GM19452 (cell line): ENCODE measurements around the gene ZNF350.
A peak's percentile ranks its signal among the peaks of the same experiment; 100 is the strongest.
"Not testable (repeated sequence)": the region's sequence is repeated elsewhere in the genome, so short reads cannot be mapped to it uniquely, and the experiment has no call there.

ENCODE experiments used
- ATAC-seq: cut with Tn5 transposase; IDR thresholded peaks from one replicate; pipeline ENCODE4 v1.9.1; 2021; ENCODE audit not compliant: unreplicated experiment

ZNF350 gene

DNA sequence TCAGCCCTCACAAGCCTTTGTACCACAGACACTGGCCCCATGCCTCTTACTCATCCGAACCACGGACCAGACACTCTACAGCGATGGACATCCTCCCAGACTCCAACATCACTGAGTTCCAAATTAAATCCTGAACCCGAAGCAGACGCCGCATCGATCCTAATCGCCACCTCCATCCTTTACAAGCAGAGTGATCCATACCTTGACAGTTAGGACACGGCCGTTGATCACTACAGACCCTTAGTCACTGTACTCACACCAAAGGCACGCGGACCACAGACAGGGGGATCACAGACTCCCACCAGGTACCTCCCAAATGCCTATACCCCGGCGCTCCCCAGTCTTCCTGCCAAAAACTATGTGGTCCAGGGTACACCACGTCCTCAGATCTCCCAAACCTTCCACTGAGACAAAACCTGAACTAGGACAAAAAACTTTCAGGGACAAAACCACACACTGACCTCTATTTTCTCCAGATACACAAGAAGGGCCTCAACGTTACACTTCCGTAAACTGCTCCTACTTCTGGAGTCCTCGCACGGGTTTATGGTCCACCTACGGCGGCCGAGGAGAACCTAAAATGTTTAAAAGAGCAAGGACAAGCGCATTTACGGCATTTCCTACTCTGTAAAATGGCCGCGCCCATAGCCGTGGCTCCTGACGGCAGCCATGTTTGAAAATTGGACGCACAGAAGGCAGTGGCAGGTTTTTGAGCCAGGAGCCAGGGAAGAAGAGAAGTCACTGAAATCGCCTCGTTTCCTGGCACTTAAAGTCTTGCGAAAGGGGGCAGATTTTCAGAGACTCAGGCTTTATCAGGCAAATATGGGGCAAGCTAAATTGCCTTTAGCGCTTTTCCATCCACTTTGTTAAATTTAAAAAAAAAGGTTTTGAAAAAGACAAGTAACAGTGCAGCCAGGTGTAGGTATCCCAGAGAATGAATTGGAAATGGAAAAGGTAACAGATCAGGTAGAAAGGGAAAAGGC, at the start of gene ZNF350:
ZNF350 (minus strand) TSS at position 532 of the 983 bp plus-strand sequence. CDS start 12,480 bp downstream, outside the sequence.
- ATAC-seq = peak; percentile 94

DNA sequence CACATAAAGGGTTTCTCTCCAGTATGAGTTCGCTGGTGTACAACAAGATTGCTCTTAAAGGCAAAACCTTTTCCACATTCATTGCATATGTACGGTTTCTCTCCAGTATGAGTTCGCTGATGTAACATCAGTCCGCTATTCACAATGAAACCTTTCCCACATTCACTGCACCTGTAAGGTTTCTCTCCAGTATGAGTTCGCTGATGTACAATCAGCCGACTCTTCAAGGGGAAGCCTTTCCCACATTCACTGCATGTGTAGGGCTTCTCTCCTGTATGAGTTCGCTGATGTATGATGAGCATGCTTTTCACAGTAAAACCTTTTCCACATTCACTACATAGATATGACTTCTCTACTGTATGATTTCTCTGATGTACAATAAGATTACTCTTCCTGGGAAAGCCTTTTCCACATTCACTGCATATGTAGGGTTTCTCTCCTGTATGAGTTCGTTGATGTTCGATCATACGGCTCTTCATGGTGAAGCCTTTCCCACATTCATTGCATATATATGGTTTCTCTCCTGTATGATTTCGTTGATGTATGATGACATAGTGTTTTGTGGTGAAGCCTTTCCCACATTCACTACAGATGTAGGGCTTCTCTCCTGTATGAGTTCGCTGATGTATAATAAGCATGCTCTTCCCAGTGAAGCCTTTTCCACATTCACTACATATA, 47.5 kb upstream of the ZNF350 start:
- no peak for ATAC-seq

DNA sequence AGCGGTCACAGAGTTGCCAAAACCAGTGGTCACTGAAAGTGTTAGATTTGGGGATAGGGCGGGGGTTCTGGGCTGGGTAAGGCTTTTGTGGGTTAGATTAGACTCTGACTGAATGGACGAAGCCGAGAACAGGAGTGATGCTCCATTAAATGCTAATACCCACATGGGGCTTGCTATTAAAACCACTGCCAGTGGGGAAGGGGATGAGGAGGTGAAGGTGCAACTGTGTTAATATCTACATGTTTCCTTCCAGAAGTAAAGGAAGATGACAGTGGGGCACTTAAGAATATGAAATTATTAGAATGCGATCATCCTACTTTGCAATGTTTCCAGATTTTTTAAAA, 42.1 kb upstream of the ZNF350 start:
- peak; percentile 26 for ATAC-seq

DNA sequence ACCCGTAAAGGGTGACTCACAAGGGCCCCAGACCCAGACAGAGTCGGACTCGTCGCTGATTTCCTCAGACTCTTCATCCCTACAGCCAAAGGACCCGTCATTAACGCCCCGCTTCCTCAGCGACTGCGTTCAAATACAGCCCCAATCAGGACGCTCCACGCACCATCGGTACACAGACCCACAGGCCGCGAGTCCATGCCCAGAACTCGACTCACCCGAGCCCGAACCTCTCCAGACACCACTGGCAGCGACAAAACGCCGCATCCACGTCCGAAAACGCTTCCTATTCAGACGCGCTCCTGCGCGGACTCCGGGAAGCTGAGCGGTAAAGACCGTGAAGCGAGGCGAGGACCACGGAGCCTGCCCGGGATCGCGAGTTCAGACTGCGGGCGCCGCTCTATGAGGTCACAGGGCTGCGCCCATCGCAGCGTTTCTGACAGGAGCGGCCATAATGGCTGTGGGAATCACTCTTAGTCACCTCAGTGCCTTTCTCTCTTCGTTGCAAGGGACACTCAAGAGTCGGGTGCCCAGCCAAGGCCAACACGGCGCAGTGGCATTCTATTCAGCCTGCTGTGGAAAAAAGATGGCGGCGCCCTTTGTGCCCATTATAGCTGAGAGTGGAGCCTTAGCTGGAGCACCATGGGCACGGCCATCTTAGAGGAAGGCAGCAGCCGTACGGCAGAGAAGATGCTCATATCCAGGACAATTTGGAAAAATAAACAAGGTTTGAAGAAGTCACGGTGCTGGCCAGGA, 41.6 kb upstream of the ZNF350 start, which contains the start of gene ZNF614:
ZNF614 (minus strand) TSS at position 353 of the 753 bp plus-strand sequence. CDS start 2,634 bp downstream, outside the sequence.
- peak; percentile 94 for ATAC-seq

DNA sequence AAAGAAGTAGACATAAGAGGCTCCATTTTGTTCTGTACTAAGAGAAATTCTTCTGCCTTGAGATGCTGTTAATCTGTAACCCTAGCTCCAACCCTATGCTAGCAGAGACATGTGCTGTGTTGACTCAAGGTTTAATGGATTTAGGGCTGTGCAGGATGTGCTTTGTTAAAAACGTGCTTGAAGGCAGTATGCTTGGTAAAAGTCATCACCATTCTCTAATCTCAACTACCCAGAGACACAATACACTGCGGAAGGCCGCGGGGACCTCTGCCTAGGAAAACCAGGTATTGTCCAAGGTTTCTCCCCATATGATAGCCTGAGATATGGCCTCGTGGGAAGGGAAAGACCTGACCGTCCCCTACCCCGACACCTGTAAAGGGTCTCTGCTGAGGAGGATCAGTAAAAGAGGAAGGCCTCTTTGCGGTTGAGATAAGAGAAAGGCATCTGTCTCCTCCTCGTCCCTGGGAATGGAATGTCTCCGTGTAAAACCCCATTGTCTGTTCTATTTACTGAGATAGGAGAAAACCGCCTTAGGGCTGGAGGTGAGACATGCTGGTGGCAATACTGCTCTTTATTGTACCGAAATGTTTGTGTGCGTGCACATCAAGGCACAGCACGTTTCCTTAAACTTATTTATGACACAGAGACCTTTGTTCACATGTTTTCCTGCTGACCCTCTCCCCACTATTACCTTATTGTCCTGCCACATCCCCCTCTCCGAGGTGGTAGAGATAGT, 39.8 kb upstream of the ZNF350 start:
- ATAC-seq = not testable (repeated sequence)

DNA sequence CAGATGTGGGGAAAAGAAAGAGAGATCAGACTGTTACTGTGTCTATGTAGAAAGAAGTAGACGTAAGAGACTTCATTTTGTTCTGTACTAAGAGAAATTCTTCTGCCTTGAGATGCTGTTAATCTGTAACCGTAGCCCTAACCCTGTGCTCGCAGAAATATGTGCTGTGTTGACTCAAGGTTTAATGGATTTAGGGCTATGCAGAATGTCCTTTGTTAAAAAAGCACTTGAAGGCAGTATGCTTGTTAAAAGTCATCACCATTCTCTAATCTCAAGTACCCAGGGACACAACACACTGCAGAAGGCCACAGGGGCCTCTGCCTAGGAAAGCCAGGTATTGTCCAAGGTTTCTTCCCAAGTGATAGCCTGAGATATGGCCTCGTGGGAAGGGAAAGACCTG, 37.8 kb upstream of the ZNF350 start:
- not testable (repeated sequence) for ATAC-seq

DNA sequence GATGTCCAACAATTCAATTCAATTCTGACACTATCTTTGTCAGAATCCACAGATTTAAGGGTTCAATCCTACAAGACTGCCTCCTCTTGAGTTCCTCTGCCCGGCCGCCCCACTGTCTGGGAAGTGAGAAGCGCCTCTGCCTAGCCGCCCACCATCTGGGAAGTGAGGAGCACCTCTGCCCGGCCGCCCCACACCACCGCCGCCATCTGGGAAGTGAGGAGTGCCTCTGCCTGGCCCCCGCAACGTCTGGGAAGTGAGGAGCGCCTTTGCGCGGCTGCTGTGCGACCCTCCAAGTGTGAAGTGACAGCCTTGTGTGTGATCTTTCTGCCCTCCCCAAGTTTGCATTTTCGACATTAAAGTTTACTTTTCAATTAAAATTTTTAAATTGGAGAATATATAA, 35.6 kb upstream of the ZNF350 start:
- no peak for ATAC-seq

DNA sequence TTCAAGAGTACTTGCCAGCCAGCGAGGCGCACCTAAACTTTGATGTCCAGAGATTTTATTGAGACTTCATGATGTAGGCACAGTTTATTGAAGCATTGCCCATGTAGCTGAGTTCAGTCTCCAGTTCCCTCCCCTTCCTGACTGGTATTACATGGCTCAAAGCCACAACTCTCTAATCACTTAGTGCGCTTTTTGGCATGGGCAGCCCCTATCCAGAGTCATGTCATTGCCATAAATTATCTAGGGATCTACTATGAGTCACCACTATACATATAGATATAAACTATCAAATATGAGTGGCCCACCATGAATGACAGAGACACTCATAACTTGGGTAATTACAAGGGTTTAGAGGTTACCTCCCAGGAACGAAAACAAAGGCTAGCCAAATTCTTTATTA, 33.9 kb upstream of the ZNF350 start:
- no peak for ATAC-seq

DNA sequence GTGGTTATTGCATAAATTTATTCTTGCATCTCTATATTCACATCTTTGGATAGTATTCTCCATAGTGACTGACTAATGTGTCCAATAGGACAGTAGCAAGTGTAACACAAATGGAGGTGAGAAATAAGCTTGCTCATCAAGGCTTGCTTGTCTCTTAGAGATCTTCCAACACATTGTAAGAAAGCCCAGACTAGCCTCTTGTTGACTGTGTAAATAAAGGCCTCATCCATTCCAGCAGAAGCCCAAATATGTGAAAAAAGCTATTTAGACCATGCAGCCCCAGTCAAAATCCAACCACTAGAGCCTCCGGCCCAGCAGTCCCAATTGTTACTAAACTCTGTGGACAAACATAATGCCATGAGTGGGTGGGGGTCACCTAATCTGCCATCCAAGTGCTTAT, 24.0 kb upstream of the ZNF350 start:
- no peak for ATAC-seq

DNA sequence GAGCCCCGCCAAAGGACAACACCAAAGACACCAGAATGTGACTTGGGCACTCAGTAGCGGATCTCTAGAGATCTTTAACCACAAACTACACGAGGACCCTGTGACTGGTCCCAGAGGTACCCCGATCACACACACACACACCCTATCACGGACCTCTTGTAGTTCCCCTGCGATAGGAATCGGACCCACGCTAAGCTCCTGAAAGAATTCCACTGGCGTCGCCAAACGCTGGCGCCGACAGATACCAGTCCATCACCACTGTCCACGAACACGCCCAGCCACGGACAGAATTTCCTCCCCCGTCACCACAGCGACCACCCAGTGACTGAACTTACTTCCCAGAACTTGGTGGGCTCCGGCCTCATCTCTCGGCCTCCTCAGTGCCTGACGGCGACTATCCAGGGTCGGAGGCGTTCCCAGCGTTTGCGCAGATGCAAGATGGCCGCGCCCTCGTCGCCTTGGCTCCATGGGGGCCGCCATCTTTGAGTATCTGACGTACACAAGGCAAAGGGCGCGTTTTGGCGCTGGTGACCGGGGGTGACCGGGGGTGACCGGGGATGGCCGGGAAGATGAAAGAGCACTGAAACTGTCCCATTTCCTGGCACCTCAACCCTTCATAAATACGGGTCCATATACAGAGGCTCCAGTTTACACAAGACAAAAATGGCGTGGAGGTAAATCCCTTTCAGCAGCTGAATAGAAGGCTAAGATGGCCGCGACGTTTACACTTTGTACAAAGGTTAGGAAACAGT, 21.3 kb upstream of the ZNF350 start, which contains the start of gene ZNF615:
ZNF615 (minus strand) TSS at position 406 of the 752 bp plus-strand sequence. CDS start 4,500 bp downstream, outside the sequence.
- peak; percentile 85 for ATAC-seq

DNA sequence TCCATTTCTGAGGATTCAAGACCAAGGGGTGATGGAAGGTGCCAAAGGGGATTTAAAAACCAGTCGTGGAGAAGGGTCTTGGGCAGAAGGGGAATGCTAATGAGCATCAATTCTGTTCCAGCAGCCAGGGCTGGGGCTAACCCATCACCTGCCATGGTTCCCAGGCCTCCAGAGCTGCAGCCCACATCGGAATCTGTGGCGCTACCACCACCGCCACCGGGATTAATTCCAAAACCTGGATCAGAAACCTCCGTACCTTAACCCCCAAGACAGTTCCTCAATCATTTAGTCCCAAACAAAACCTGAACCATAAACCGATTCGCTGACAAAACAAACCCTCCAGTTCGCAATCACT, 20.8 kb upstream of the ZNF350 start:
- peak; percentile 21 for ATAC-seq

DNA sequence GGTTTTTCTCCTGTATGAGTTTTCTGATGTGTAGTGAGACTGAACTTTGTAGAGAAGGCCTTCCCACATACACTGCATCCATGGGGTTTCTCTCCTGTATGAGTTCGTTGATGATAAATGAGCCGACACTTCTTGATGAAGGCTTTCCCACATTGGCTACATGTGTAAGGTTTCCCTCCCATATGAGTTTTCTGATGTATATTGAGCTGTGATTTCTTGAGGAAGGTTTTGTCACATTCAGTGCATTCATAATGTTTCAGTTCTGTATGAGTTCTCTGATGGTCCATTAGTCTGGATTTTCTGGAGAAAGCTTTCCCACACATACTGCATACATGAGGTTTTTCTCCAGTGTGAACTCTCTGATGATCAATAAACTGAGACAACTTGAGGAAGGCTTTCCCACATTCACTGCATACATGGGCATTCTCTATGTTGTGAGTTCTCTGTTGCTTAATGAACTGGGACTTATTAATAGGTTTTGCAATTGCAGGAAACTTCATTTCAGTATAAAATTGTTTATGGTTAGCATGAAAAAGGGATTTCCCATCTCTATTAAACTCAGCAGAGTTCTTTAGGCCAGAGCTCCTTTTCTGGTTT, 7.5 kb upstream of the ZNF350 start:
- no peak for ATAC-seq

DNA sequence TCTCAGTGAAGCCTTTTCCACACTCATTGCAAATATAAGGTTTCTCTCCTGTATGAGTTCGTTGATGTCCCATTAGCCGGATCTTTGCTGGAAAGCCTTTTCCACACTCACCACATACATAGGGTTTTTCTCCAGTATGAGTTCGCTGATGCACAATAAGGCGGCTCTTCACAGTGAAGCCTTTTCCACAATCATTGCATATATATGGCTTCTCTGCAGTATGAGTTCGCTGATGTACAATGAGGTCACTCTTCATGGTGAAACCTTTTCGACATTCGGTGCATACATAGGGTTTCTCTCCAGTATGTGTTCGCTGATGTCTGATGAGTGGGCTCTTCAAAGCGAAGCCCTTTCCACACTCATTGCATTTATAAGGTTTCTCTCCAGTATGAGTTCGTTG, 6.8 kb upstream of the ZNF350 start:
- no peak for ATAC-seq

DNA sequence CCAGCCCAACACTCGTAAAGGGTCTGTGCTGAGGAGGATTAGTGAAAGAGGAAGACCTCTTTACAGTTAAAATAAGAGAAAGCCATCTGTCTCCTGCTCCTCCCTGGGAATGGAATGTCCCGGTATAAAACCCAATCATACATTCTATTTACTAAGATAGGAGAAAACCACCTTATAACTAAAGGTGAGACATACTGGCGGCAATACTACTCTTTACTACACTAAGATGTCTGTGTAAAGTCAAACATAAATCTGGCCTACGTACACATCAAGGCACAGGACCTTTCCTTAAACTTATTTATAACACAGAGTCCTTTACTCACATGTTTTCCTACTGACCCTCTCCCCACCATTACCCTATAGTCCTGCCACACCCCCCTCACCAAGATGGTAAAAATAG, 3.3 kb downstream of the ZNF350 start:
- no peak for ATAC-seq

DNA sequence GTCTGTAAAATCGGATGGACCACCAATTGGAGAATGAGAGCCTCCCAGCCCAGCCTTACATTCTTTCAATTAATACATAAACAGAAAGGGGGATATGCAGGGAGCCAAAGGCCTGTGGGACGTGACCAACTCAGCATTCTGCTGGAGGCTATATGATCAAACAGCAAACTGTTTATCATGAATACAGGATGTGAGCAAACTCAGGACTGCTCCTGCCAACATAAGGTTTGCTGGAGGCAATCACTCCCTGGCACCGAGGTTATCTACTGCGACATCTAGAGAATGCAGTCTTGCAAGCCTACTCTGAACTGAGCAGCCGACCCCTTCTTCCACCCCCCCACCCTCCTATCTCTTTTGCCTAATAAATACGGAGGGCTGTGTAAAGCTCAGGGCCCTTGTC, 5.7 kb downstream of the ZNF350 start:
- not testable (repeated sequence) for ATAC-seq

DNA sequence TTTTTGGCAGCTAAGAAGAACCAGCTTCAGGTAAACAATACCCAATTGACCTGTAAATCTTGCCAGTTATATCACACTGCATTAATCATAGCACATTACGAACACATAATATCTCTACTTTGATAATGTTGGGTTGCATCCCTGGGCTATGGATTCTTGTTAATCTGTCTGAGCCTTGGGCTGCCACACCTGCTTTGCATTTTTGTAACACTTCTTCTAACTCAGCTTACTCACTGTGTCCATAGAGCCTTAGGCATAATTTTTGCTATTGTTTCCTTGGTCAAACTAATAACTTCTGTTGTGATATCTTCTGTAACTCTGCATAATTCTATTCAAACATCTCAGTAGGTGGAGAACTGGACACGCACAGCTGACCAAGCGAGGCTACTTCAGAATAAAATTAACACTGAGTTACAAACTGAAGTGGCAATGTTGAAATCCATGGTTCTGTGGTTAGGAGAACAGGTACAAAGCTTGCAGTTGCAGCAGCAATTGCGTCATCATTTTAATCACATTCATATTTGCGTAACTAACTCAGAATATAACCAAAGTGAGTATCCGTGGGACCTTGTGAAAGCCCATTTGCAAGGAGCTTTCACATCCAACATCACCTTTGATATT, 6.4 kb downstream of the ZNF350 start:
- ATAC-seq = no peak

DNA sequence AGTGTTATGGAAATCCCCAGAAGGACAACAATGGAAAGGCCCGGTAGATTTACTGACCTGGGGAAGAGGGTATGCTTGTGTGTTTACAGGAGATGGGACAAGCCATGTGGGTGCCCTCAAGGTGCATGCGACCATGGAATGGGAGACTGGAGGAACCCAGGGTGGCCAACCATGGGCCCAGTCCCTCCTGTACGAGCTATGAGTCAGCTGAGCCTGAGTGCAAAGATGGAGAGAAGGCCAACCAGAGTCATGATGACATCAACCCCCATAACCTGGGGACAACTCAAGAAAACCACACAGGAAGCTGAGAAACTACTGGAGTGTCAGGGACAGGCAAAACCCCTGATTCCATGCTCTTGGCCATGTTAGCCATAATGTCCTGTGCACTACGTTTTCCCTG, 7.8 kb downstream of the ZNF350 start:
- ATAC-seq = no peak

DNA sequence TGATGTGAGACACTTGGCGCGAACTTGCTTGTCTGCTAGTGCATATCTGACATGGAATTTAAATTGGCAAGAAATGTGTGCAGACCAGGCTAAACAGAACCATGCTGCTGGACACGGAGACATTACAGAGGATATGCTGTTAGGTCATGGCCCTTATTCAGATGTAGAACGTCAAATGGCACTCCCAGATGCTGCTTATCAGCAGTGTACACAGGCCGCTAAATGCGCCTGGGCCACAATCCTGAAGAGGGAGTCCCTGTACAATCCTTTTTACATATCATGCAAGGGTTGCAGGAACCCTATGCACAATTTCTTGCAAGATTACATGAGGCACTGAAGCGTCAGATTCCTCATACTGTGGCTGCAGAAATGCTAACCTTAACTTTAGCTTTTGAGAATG, 9.3 kb downstream of the ZNF350 start:
- no peak for ATAC-seq

DNA sequence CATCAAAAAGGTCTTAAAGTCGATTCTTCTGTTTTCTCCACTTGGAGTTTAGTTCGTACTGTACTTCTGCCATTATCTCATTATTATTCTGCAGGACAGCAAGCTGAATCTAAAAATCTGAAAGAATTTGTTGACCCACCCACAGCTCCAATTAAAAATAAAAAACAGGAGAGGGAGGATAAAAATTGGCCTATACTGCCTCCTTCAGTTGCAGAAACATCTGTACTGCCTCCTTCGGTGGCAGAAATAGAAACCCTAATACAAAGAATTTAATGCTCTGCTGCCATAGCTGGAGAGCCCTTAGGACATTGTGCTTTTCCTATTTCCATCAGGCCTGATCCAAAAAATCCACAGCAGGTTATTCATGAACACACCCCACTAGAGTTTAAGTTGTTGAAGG, 9.8 kb downstream of the ZNF350 start:
- ATAC-seq = no peak
